ENCODE measurements around the gene ZNF160. TPM values are rescaled to one million over a fixed set of nuclear protein-coding genes. Genes with fewer than 3 reads are reported as not detected.
"Not testable (repeated sequence)": the region's sequence is repeated elsewhere in the genome, so short reads cannot be mapped to it uniquely, and the experiment has no call there.

The ZNF160 gene
- total RNA-seq, 1 donor from 2014 or later = 19.2 TPM

GRCh38 chr19:53096579-53096978, 6.6 kb downstream of the ZNF160 start:
- intact Hi-C loops (cut with micrococcal nuclease); DNase-seq: not testable (repeated sequence)
- ATAC-seq = peak; percentile 38

- intact Hi-C loops (cut with micrococcal nuclease) = no loop called here
- no peak for DNase-seq
- ATAC-seq = no peak
These were observed 8.3 kb downstream of the ZNF160 start for GRCh38 chr19:53094754-53095575.

- ATAC-seq (no peak), DNase-seq (no peak)
- intact Hi-C loops (cut with micrococcal nuclease) = no loop called here
These were observed 10.5 kb downstream of the ZNF160 start for GRCh38 chr19:53092723-53093122.

GRCh38 chr19:53091413-53092254, 11.6 kb downstream of the ZNF160 start:
- DNase-seq = no peak
- no peak for ATAC-seq
- intact Hi-C loops (cut with micrococcal nuclease) = no loop called here

- DNase-seq (no peak), ATAC-seq (no peak)
- intact Hi-C loops (cut with micrococcal nuclease) = no loop called here
These were observed 15.1 kb downstream of the ZNF160 start for GRCh38 chr19:53088091-53088490.

- DNase-seq = peak; percentile 70
- ATAC-seq = peak; percentile 86
- intact Hi-C loops (cut with micrococcal nuclease) = no loop called here
These were observed 16.3 kb downstream of the ZNF160 start for GRCh38 chr19:53086949-53087348.

- ATAC-seq (no peak), DNase-seq (no peak)
- intact Hi-C loops (cut with micrococcal nuclease) = no loop called here
These were observed 17.7 kb downstream of the ZNF160 start for GRCh38 chr19:53085496-53085895.

GRCh38 chr19:53082929-53083328, 20.3 kb downstream of the ZNF160 start:
- DNase-seq (no peak), ATAC-seq (no peak)

GRCh38 chr19:53079313-53079924, 23.8 kb downstream of the ZNF160 start:
- DNase-seq (no peak), ATAC-seq (peak; percentile 29)
- intact Hi-C loops (cut with micrococcal nuclease) = loop anchor here (10.0 kb wide), 1 partner anchor 55 kb away; the partner anchor contains the start of gene ZNF415

More at GRCh38 chr19:53082929-53083328, 20.3 kb downstream of the ZNF160 start:
- intact Hi-C loops (cut with micrococcal nuclease) = no loop called here

GRCh38 chr19:53078668-53079067, 24.6 kb downstream of the ZNF160 start:
- intact Hi-C loops (cut with micrococcal nuclease) = loop anchor here (10.0 kb wide), 1 partner anchor 56 kb away; the partner anchor contains the start of gene ZNF415
- DNase-seq (no peak), ATAC-seq (peak; percentile 51)

GRCh38 chr19:53076984-53077383, 26.2 kb downstream of the ZNF160 start:
- intact Hi-C loops (cut with micrococcal nuclease) = loop anchor here (10.0 kb wide), 1 partner anchor 58 kb away; the partner anchor contains the start of gene ZNF415
- DNase-seq = peak; percentile 73
- peak; percentile 88 for ATAC-seq

- DNase-seq (no peak), ATAC-seq (no peak)
- intact Hi-C loops (cut with micrococcal nuclease) = no loop called here
These were observed 34.4 kb downstream of the ZNF160 start for GRCh38 chr19:53068834-53069233.

GRCh38 chr19:53068199-53068598, 35.0 kb downstream of the ZNF160 start:
- DNase-seq (no peak), ATAC-seq (no peak)
- intact Hi-C loops (cut with micrococcal nuclease) = no loop called here

GRCh38 chr19:53057904-53058580, 45.2 kb downstream of the ZNF160 start:
- intact Hi-C loops (cut with micrococcal nuclease) = no loop called here
- peak; percentile 74 for DNase-seq
- peak; percentile 96 for ATAC-seq

GRCh38 chr19:53055117-53055516, 48.1 kb downstream of the ZNF160 start:
- ATAC-seq = no peak
- no peak for DNase-seq
- intact Hi-C loops (cut with micrococcal nuclease) = no loop called here

- intact Hi-C loops (cut with micrococcal nuclease) = no loop called here
- no peak for DNase-seq
- no peak for ATAC-seq
These were observed 55.8 kb downstream of the ZNF160 start for GRCh38 chr19:53047379-53047778.

GRCh38 chr19:53045536-53045935, 57.7 kb downstream of the ZNF160 start:
- intact Hi-C loops (cut with micrococcal nuclease) = no loop called here
- ATAC-seq (no peak), DNase-seq (no peak)

GRCh38 chr19:53041366-53041765, 61.9 kb downstream of the ZNF160 start:
- DNase-seq (no peak), ATAC-seq (no peak)
- intact Hi-C loops (cut with micrococcal nuclease) = no loop called here
